ENCODE measurements around the gene NAA25.
"Not testable (repeated sequence)": the region's sequence is repeated elsewhere in the genome, so short reads cannot be mapped to it uniquely, and the experiment has no call there.

The NAA25 gene

DNA sequence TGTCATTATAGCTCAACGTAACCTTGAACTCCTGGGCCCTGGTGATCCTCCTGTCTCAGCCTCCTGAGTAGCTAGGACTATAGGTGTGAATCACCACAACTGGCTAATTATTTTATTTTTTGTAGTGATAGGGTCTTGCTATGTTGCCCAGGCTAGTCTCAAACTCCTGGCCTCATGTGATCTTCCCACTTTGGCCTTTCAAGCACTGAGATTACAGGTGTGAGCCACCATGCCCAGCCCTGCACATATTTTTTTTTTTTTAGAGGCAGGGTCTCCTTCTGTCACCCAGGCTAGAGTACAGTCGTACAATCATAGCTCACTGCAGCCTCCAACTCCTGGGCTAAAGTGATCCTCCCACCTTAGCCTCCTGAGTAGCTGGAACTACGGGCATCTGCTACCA is 104.5 kb downstream of the NAA25 start:
- no peak overlapping the region for H3K27ac ChIP-seq
- POLR2A ChIA-PET (ENCODE audit: low non-redundant PET): interaction anchor here (1.0 kb wide), 1 partner anchor 9 kb away, joined by 3 read pairs; the partner anchor contains the start of genes ERP29 and TMEM116
- no peak for DNase-seq (ENCODE audit: low spot score)
- TF ChIP-seq, protein P1, sequence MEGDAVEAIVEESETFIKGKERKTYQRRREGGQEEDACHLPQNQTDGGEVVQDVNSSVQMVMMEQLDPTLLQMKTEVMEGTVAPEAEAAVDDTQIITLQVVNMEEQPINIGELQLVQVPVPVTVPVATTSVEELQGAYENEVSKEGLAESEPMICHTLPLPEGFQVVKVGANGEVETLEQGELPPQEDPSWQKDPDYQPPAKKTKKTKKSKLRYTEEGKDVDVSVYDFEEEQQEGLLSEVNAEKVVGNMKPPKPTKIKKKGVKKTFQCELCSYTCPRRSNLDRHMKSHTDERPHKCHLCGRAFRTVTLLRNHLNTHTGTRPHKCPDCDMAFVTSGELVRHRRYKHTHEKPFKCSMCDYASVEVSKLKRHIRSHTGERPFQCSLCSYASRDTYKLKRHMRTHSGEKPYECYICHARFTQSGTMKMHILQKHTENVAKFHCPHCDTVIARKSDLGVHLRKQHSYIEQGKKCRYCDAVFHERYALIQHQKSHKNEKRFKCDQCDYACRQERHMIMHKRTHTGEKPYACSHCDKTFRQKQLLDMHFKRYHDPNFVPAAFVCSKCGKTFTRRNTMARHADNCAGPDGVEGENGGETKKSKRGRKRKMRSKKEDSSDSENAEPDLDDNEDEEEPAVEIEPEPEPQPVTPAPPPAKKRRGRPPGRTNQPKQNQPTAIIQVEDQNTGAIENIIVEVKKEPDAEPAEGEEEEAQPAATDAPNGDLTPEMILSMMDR (conservative IDR thresholded peaks at IDR 0.05; ENCODE audit: low read depth): no peak
- CTCF ChIA-PET: no interaction called here

DNA sequence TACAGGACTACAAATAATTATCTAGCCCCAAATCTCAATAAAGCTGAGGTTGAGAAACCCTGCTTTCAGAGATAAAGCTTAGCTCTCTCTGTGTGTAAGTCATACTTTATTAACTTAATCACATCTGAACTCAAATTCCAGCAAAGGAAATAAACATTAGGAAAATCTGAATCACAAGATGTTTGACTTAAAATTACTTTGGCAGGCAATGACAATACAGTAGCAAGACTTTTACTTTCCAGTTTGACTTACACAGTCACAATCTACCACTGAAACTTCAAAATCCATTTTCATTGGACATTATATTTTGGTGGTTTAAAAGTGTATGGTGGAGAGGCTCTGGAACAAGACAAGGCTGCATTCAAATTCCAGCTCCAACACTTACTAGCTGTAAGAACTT is 107.0 kb downstream of the NAA25 start:
- no peak overlapping the region for H3K27ac ChIP-seq
- DNase-seq (ENCODE audit: low spot score): no peak
- POLR2A ChIA-PET (ENCODE audit: low non-redundant PET): no interaction called here
- TF ChIP-seq, protein P1 (conservative IDR thresholded peaks at IDR 0.05; ENCODE audit: low read depth): no peak
- CTCF ChIA-PET: no interaction called here

DNA sequence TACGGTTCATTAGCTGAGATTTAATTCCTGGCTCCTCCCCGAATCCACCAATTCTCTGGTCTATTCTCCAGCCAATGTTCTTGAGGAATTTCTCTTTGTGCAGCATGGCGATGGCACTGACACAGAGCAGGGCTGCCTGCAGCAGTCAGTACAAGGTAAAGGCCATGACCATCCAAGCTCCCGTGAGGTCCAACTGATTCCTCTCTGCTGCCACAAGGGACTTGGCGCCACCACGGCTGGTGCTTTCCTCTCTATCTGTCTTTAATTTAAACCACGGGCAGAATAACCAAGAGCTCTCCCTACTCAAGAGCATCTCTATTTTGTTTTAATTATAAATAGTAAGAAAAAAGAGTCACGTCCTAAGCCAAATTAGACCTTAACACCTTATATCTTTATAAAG is 107.8 kb downstream of the NAA25 start:
- DNase-seq (ENCODE audit: low spot score): no peak
- ChIA-PET POLR2A (ENCODE audit: low non-redundant PET) (no interaction called here), CTCF (no interaction called here)
- TF ChIP-seq, protein P1 (conservative IDR thresholded peaks at IDR 0.05; ENCODE audit: low read depth): no peak
- H3K27ac ChIP-seq: no peak overlapping the region

DNA sequence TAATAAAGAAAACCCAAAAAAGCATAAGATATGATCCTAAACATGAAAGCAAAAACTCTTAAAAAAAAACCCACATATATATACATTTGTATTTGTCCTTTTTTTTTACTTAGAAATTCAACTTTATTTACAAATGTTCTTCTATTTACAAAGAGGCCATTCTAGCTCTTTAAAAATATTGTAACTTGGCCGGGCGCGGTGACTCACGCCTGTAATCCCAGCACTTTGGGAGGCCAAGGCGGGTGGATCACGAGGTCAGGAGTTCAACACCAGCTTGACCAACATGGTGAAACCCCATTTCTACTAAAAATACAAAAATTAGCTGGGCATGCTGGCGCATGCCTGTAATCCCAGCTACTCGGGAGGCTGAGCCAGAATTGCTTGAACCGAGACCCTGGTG is 109.5 kb downstream of the NAA25 start:
- POLR2A ChIA-PET (ENCODE audit: low non-redundant PET); H3K27ac ChIP-seq; DNase-seq (ENCODE audit: low spot score); CTCF ChIA-PET: not testable (repeated sequence)

DNA sequence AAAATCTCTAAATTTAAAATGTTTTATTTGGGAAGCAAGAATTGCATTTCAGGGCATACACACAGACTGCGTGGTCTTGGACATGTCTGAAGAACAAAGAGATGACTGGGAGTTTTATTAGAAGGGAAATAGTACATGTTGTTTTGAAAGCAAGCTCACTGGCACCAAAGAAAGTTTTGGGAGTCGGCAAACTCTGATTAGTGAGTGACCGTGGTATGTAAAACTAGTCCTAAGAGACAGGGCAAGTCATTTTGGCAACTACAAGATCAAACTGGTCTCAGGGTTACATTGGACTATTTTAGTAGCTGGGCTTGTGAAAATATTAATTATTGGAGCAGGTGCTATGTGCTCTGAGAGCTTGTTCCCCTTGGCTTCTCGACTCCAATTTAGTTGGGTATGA is 110.6 kb downstream of the NAA25 start:
- TF ChIP-seq, protein P1 (conservative IDR thresholded peaks at IDR 0.05; ENCODE audit: low read depth): no peak
- H3K27ac ChIP-seq: no peak overlapping the region
- DNase-seq (ENCODE audit: low spot score): no peak
- ChIA-PET POLR2A (ENCODE audit: low non-redundant PET) (interaction anchor here (0.6 kb wide), 1 partner anchor 49 kb away, joined by 4 read pairs; no protein-coding TSS in a partner anchor), CTCF (no interaction called here)

DNA sequence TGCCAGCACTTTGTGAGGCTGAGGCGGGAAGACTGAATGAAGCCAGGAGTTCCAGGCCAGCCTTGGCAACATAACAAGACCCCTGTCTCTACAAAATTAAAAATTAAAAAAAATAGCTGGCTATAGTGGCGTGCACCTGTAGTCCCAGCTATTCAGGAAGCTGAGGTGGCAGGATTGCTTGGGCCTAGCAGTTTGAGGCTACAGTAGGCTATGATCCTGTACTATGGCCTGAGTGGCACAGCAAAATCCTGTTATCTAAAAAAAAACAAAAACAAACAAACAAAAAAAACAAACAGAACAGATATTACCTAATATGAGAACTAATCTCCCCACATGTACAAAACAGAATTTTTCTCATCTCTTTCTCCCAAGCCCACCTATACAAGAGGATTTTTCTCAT is 111.3 kb downstream of the NAA25 start:
- H3K27ac ChIP-seq: no peak overlapping the region
- DNase-seq (ENCODE audit: low spot score): no peak
- TF ChIP-seq, protein P1 (conservative IDR thresholded peaks at IDR 0.05; ENCODE audit: low read depth): no peak
- POLR2A ChIA-PET (ENCODE audit: low non-redundant PET): no interaction called here
- CTCF ChIA-PET: no interaction called here

DNA sequence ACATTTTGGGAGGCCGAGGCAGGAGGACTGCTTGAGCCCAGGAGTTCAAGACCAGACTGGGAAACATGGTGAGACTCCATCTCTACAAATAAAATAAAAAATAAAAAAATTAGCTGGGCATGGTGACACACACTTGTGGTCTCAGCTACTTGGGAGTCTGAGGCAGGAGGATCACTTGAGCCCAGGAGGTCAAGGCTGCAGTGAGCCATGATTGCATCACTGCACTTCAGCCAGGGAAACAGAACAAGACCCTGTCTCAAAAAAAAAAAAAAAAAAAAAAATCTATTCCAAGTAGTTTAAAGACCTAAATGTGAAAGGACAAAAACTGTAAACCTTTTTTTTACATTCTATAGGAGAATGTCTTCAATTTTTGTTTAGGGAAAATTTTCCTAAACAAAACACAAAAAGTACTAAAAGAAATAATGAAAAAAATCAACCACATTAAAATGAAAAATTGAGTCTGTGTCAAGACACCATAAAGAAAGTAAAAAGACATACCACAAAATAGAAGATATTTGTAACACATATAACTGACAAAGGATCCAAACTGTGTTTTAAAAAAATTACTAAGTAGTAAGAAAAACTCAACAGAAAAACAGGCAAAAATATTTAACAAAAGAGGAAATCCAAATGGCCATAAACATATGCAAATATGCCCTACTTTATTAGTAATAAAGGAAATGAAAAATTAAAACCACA is 112.7 kb downstream of the NAA25 start:
- ChIA-PET CTCF (interaction anchor here (0.7 kb wide), 2 partner anchors 55 to 237 kb away, joined by 3 read pairs; no protein-coding TSS in a partner anchor), POLR2A (ENCODE audit: low non-redundant PET) (no interaction called here)
- H3K27ac ChIP-seq: no peak overlapping the region
- no peak for DNase-seq (ENCODE audit: low spot score)
- TF ChIP-seq, protein P1 (conservative IDR thresholded peaks at IDR 0.05; ENCODE audit: low read depth): no peak

DNA sequence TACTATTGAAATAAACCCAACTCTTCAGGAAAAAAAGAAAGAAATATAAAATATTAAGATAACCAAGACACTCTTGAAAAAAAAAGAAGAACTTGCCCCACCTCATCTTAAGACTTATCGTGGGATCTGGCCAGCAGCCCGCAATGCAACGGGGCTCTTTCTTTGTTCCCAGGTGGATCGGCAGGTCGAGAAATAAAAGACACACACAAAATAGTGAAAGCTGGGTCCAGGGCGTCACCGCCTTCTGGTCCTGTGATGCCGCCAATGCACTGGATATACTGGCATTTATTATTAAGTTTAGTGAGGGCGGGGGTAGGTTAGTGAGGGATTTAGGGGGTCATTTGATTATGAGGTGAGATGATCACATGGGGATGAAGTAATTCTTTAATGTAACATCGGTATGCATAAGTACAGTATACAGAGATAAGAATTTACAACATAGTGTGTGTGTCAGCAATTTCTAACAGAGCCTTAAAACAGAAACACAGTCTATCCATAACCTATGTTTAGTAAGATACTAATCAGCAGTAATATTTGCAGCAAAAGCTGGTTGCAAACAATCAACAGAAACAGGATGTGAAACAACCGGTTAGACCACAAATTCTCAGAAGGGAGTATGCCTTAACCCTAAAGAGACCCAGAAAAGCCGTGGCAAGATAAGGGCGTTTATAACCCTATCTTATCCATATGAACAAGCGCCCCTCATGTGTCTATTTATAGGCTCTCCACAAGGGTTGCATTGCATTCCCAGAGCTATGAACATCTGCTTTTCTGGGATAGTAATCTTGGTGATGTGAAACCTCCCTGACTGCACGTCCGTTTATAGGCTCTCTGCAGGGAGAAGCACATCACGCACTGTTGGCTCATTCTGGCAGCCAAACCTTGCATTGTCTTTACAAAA is 114.1 kb downstream of the NAA25 start:
- DNase-seq (ENCODE audit: low spot score); H3K27ac ChIP-seq; CTCF ChIA-PET: not testable (repeated sequence)
- POLR2A ChIA-PET (ENCODE audit: low non-redundant PET): interaction anchor here (0.6 kb wide), 1 partner anchor 409 kb away, joined by 4 read pairs; no protein-coding TSS in a partner anchor
